Retinal pigment epithelial cell (primary cell): Measurements from ENCODE around the gene SGCE.

Experiments
- DNase-seq: peaks from one replicate; pipeline ENCODE4 v3.0.0-alpha.2; 2010; ENCODE audit warnings: low read depth
- H3K4me3 ChIP-seq: 2 replicates; pipeline ENCODE4 v1.5.1; 2011; ENCODE audit warnings: mild to moderate bottlenecking, low read length, control low read depth, moderate library complexity
- CTCF ChIP-seq: conservative IDR thresholded peaks from 2 replicates; pipeline ENCODE4 v1.5.1; 2011; ENCODE audit warnings: low read depth, low read length, control low read depth, inconsistent platforms

Gene SGCE

GRCh38 chr7:94620703-94621118 is 35.2 kb downstream of the SGCE start:
- TF ChIP-seq CTCF, result no peak
- peak; percentile 88 for DNase-seq
- no peak overlapping the region for H3K4me3 ChIP-seq

- no peak overlapping the region for H3K4me3 ChIP-seq
- DNase-seq, result no peak
Measured at GRCh38 chr7:94618126-94618525, 37.8 kb downstream of the SGCE start.

GRCh38 chr7:94616855-94617254 is 39.1 kb downstream of the SGCE start:
- no peak for TF ChIP-seq CTCF

More at GRCh38 chr7:94618126-94618525, 37.8 kb downstream of the SGCE start:
- no peak for TF ChIP-seq CTCF

GRCh38 chr7:94615666-94616065 is 40.3 kb downstream of the SGCE start:
- no peak overlapping the region for H3K4me3 ChIP-seq
- no peak for DNase-seq
- TF ChIP-seq CTCF, result no peak

More at GRCh38 chr7:94616855-94617254, 39.1 kb downstream of the SGCE start:
- DNase-seq, result no peak
- H3K4me3 ChIP-seq, result no peak overlapping the region

- no peak overlapping the region for H3K4me3 ChIP-seq
- no peak for TF ChIP-seq CTCF
- no peak for DNase-seq
Measured at GRCh38 chr7:94612661-94613060, 43.3 kb downstream of the SGCE start.

- no peak for TF ChIP-seq CTCF
- no peak for DNase-seq
- H3K4me3 ChIP-seq, result no peak overlapping the region
Measured at GRCh38 chr7:94612253-94612652, 43.7 kb downstream of the SGCE start.

- no peak for DNase-seq
- no peak for TF ChIP-seq CTCF
- H3K4me3 ChIP-seq, result no peak overlapping the region
Measured at GRCh38 chr7:94609561-94609960, 46.4 kb downstream of the SGCE start.
